Esophagus squamous epithelium (tissue), 4 donors: ENCODE measurements around the gene RMND5B.
A peak's percentile ranks its signal among the peaks of the same experiment; 100 is the strongest.

ENCODE experiments used
- POLR2A ChIP-seq, 4 donors: fragments of 450-650 bp; IDR thresholded peaks; one replicate each; pipeline ENCODE4 v1.6.1; 2017; ENCODE audit warnings: antibody characterized with exemption in 4 of 4, mild to moderate bottlenecking in 4 of 4, moderate library complexity in 3 of 4
- TF ChIP-seq, protein P1 (sequence below), 6 experiments: fragments of 450-650 bp in 4 of 6; fragments of 200-600 bp in 2 of 6; sonication (generic) in 2 of 6; IDR thresholded peaks; one replicate each; pipeline ENCODE4 v1.5.1; 2016 to 2019; ENCODE audit warnings: antibody characterized with exemption in 6 of 6, mild to moderate bottlenecking in 4 of 6, moderate library complexity in 4 of 6

- TF ChIP-seq, protein P1, sequence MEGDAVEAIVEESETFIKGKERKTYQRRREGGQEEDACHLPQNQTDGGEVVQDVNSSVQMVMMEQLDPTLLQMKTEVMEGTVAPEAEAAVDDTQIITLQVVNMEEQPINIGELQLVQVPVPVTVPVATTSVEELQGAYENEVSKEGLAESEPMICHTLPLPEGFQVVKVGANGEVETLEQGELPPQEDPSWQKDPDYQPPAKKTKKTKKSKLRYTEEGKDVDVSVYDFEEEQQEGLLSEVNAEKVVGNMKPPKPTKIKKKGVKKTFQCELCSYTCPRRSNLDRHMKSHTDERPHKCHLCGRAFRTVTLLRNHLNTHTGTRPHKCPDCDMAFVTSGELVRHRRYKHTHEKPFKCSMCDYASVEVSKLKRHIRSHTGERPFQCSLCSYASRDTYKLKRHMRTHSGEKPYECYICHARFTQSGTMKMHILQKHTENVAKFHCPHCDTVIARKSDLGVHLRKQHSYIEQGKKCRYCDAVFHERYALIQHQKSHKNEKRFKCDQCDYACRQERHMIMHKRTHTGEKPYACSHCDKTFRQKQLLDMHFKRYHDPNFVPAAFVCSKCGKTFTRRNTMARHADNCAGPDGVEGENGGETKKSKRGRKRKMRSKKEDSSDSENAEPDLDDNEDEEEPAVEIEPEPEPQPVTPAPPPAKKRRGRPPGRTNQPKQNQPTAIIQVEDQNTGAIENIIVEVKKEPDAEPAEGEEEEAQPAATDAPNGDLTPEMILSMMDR (IDR thresholded peaks at IDR 0.05), result peak in 1 of 6 experiments; percentile 30
- no peak for TF ChIP-seq POLR2A (IDR thresholded peaks at IDR 0.05)
Measured at GRCh38 chr5:178150977-178151734, 20.3 kb downstream of the RMND5B start.
